HepG2 (cell line): ENCODE measurements around the gene B4GALT3. TPM values are rescaled to one million over a fixed set of nuclear protein-coding genes. Genes with fewer than 3 reads are reported as not detected.

Source experiments
- ATF4 ChIP-seq, 2 experiments: fragments of 450-650 bp in 1 of 2; sonication (generic) in 1 of 2; formaldehyde crosslinking; IDR thresholded peaks; 2 replicates each; pipeline versions ENCODE4 v1.5.0 to v1.8.0; 2020 to 2022; ENCODE audit warnings: mild to moderate bottlenecking in 1 of 2, missing genetic modification reagents in 1 of 2
- ISL2 ChIP-seq: sonication (generic); formaldehyde crosslinking; IDR thresholded peaks from 2 replicates; pipeline ENCODE4 v1.5.0; 2020; ENCODE audit warnings: missing genetic modification reagents
- MLX ChIP-seq: IDR thresholded peaks from 2 replicates; pipeline ENCODE4 v1.6.1; 2016
- NR3C1 ChIP-seq: sonication (generic); formaldehyde crosslinking; IDR thresholded peaks from 2 replicates; pipeline ENCODE4 v1.4.0; 2020; ENCODE audit warnings: missing genetic modification reagents
- PRDM4 ChIP-seq: sonication (generic); formaldehyde crosslinking; IDR thresholded peaks from 2 replicates; pipeline ENCODE4 v1.9.0; 2021; ENCODE audit warnings: missing genetic modification reagents, borderline replicate concordance
- RBM22 ChIP-seq: fragments of 200-400 bp; formaldehyde crosslinking; optimal IDR thresholded peaks from 2 replicates; pipeline ENCODE3; 2017; ENCODE audit warnings: mild to moderate bottlenecking, low read length, moderate library complexity
- TGIF2 ChIP-seq: IDR thresholded peaks from 2 replicates; pipeline ENCODE4 v1.6.1; 2016; ENCODE audit warnings: control low read depth, missing compliant biosample characterization
- THAP9 ChIP-seq: sonication (generic); formaldehyde crosslinking; IDR thresholded peaks from 2 replicates; pipeline ENCODE4; 2020; ENCODE audit warnings: missing genetic modification reagents, mild to moderate bottlenecking, borderline replicate concordance
- ZNF572 ChIP-seq: sonication (generic); formaldehyde crosslinking; IDR thresholded peaks from 2 replicates; pipeline ENCODE4 v1.5.1; 2020; ENCODE audit warnings: mild to moderate bottlenecking, missing genetic modification reagents
- ZNF605 ChIP-seq: sonication (generic); formaldehyde crosslinking; IDR thresholded peaks from 2 replicates; pipeline ENCODE4 v1.8.0; 2022; ENCODE audit warnings: mild to moderate bottlenecking, missing genetic modification reagents
- ZNF615 ChIP-seq: sonication (generic); formaldehyde crosslinking; IDR thresholded peaks from 2 replicates; pipeline ENCODE4 v1.5.0; 2020; ENCODE audit warnings: mild to moderate bottlenecking, missing genetic modification reagents, borderline replicate concordance
- ZNF891 ChIP-seq: sonication (generic); formaldehyde crosslinking; IDR thresholded peaks from 2 replicates; pipeline ENCODE4 v1.5.0; 2020; ENCODE audit warnings: mild to moderate bottlenecking, missing genetic modification reagents
- polyA plus RNA-seq, 8 experiments: library from polyadenylated mRNA; depleted of rRNA in 3 of 8; stranded (reverse) in 7 of 8; unstranded in 1 of 8; fragments of >200 nt; fragmentation: Illumina TruSeq in 4 of 8; extraction: Trizol in 4 of 8; gene quantifications; 2 replicates each; pipeline versions ENCODE4 v1.2.1 to v1.2.3, GENCODE V29; 2011 to 2016; ENCODE audit warnings: low read depth in 4 of 8, missing spikeins in 1 of 8, mixed read lengths in 1 of 8; ENCODE audit not compliant: insufficient read depth in 1 of 8
- total RNA-seq, 5 experiments: library from RNA; depleted of rRNA; stranded (reverse); fragments of >200 nt; fragmentation: Illumina TruSeq; extraction: Trizol; gene quantifications; 2 replicates each; pipeline ENCODE4 v1.2.3, GENCODE V29; 2016; ENCODE audit warnings: low read depth in 1 of 5
- TF ChIP-seq, protein P1 (sequence below): sonication (generic); formaldehyde crosslinking; IDR thresholded peaks from 2 replicates; pipeline ENCODE4 v1.4.0; 2020; ENCODE audit warnings: missing genetic modification reagents, borderline replicate concordance

Gene B4GALT3
- total and polyA plus RNA-seq, 2 of the 13 experiments (the other 11 are each of a cell fraction or from before 2014, with no cell fraction given): 35.6 to 40.4 TPM

DNA sequence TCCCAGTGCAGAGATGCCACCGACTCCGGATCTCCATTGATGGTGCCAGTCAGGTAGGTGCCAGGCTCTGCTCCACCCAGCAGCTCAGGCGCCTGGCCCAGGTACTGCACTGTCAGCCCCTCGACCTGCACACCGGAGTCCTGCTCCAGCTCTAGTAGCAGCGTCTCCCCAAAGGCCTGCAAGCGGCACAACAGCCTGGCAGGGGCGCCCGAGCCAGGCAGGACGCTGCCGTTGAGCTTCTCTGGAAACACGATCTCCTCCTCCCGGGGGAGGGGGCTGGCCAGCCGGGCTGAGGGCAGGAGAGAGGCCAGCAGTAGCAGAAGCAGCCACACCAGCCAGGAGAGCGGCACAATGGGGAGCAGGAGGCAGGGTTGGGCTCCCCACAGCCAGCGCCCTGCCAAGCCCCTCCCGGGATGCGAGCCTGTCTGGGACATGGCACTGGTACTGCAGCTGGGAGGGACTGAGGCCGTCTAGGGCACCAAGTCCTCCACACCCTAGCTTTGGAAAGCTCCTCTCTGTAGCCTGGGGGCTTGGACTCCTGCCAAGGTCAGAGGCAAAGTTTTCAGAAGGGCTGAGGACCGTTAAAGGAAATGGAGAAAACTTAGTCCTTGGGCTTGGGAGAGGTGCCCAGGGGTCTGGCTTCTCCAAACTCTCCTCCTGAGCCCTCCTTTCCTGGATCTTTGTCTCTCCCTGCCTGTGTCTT lies 21.0 kb upstream of the B4GALT3 start (continued):
- TF ChIP-seq ATF4 (CRISPR knock-in tag; IDR thresholded peaks at IDR 0.05): no peak
- 0 out of 2 replicates have a peak, but pooled peaks have one; percentile 14 for TF ChIP-seq ZNF572 (CRISPR knock-in tag)
- no peak for TF ChIP-seq NR3C1
- no peak for TF ChIP-seq TGIF2
- no peak for TF ChIP-seq THAP9 (CRISPR knock-in tag)
- no peak for TF ChIP-seq ZNF615
- TF ChIP-seq PRDM4 (CRISPR knock-in tag): no peak
- no peak for TF ChIP-seq RBM22
- no peak for TF ChIP-seq ISL2 (CRISPR knock-in tag)
- TF ChIP-seq ZNF891 (CRISPR knock-in tag): peak; percentile 50; the same call in 1 of the 2 replicates
- TF ChIP-seq, protein P1, sequence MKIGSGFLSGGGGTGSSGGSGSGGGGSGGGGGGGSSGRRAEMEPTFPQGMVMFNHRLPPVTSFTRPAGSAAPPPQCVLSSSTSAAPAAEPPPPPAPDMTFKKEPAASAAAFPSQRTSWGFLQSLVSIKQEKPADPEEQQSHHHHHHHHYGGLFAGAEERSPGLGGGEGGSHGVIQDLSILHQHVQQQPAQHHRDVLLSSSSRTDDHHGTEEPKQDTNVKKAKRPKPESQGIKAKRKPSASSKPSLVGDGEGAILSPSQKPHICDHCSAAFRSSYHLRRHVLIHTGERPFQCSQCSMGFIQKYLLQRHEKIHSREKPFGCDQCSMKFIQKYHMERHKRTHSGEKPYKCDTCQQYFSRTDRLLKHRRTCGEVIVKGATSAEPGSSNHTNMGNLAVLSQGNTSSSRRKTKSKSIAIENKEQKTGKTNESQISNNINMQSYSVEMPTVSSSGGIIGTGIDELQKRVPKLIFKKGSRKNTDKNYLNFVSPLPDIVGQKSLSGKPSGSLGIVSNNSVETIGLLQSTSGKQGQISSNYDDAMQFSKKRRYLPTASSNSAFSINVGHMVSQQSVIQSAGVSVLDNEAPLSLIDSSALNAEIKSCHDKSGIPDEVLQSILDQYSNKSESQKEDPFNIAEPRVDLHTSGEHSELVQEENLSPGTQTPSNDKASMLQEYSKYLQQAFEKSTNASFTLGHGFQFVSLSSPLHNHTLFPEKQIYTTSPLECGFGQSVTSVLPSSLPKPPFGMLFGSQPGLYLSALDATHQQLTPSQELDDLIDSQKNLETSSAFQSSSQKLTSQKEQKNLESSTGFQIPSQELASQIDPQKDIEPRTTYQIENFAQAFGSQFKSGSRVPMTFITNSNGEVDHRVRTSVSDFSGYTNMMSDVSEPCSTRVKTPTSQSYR: no peak
- TF ChIP-seq ZNF605 (CRISPR knock-in tag): peak; percentile 62; the same call in 1 of the 2 replicates
- no peak for TF ChIP-seq MLX (CRISPR knock-in tag)
